KMS-11 (cell line): ENCODE measurements around the gene SEMA5A.

Experiments used
- H2AFZ ChIP-seq: fragments of 200-600 bp; sonication (generic); 2 replicates; pipeline ENCODE4 v1.6.1; 2016; ENCODE audit warnings: antibody characterized with exemption, mixed run types, low read depth
- H3K27ac ChIP-seq: fragments of 200-600 bp; sonication (generic); 2 replicates; pipeline ENCODE4 v1.6.1; 2016; ENCODE audit warnings: mild to moderate bottlenecking, mixed run types
- H3K27me3 ChIP-seq: fragments of 200-600 bp; sonication (generic); 2 replicates; pipeline ENCODE4 v1.6.1; 2017; ENCODE audit warnings: mild to moderate bottlenecking, low read depth, mixed run types, moderate library complexity; ENCODE audit not compliant: insufficient read depth
- H3K36me3 ChIP-seq: fragments of 200-600 bp; sonication (generic); 2 replicates; pipeline ENCODE4 v1.6.1; 2017; ENCODE audit warnings: mild to moderate bottlenecking, mixed run types; ENCODE audit not compliant: insufficient read depth
- H3K4me1 ChIP-seq: fragments of 200-600 bp; sonication (generic); 2 replicates; pipeline ENCODE4 v1.6.1; 2016; ENCODE audit warnings: mild to moderate bottlenecking, low read depth, mixed run types; ENCODE audit not compliant: poor library complexity, severe bottlenecking
- H3K4me2 ChIP-seq: fragments of 200-600 bp; sonication (generic); 2 replicates; pipeline ENCODE4 v1.7.0; 2016; ENCODE audit warnings: mild to moderate bottlenecking, mixed run types
- H3K4me3 ChIP-seq: fragments of 200-600 bp; sonication (generic); IDR thresholded peaks from 2 replicates; pipeline ENCODE4 v1.6.1; 2017; ENCODE audit warnings: low read depth, low read length, mixed read lengths; ENCODE audit not compliant: insufficient read depth
- H3K79me2 ChIP-seq: fragments of 200-600 bp; sonication (generic); 2 replicates; pipeline ENCODE4 v1.6.1; 2016; ENCODE audit warnings: low read depth, mixed run types; ENCODE audit not compliant: insufficient read depth
- H3K9ac ChIP-seq: fragments of 200-600 bp; sonication (generic); 2 replicates; pipeline ENCODE4 v1.6.1; 2016; ENCODE audit warnings: mild to moderate bottlenecking, mixed run types
- H4K20me1 ChIP-seq: fragments of 200-600 bp; sonication (generic); 2 replicates; pipeline ENCODE4 v1.6.1; 2016; ENCODE audit warnings: mild to moderate bottlenecking, mixed run types; ENCODE audit not compliant: insufficient read depth
- CTCF ChIP-seq: fragments of 200-600 bp; sonication (generic); conservative IDR thresholded peaks from 2 replicates; pipeline ENCODE4 v1.6.1; 2017; ENCODE audit warnings: low read depth, mild to moderate bottlenecking, antibody characterized with exemption, low read length, moderate library complexity, mixed read lengths

The SEMA5A gene

DNA sequence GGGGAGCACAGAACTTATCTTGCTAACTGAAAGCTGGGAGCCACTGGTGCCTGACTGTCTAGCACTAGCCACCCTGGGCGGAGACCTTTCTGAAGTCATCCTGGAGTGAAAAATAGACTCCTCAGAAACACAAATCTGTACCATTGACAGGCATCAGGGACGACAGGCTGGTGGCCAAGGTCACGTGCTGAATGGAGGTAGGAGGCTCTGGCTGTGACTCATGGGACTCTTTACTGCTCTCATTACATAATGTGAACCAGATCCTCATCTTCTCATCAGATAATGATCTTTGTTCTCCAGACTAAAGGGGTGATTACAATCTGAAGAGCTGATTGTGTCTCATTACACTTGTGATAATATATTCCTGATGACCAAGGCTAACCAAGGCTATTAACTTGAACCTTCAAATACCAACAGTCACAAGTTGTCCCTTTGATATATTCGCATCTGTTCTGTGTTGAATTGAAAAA, 91.8 kb downstream of the SEMA5A start:
- Histone ChIP-seq H3K27ac (no peak overlapping the region), H4K20me1 (no peaks in the 10 kb centered on the region), H3K4me1 (peaks cover 20% of the 10 kb centered on the region), H2AFZ (no peak overlapping the region), H3K9ac (no peak overlapping the region), H3K36me3 (no peaks in the 10 kb centered on the region), H3K4me2 (no peak overlapping the region), H3K4me3 (no peak overlapping the region), H3K27me3 (no peaks in the 10 kb centered on the region), H3K79me2 (no peaks in the 10 kb centered on the region)
- no peak for TF ChIP-seq CTCF

- H3K36me3 ChIP-seq: no peaks in the 10 kb centered on the region
Observed at GRCh38 chr5:9453480-9454011, 92.3 kb downstream of the SEMA5A start.

GRCh38 chr5:9452181-9452580, 93.7 kb downstream of the SEMA5A start:
- H3K4me3 ChIP-seq: no peak overlapping the region
- no peaks in the 10 kb centered on the region for H3K79me2 ChIP-seq
- H3K4me1 ChIP-seq: peaks cover 16% of the 10 kb centered on the region
- H3K36me3 ChIP-seq: no peaks in the 10 kb centered on the region
- no peak overlapping the region for H2AFZ ChIP-seq
- no peaks in the 10 kb centered on the region for H4K20me1 ChIP-seq
- no peak overlapping the region for H3K27ac ChIP-seq
- H3K4me2 ChIP-seq: no peak overlapping the region
- no peaks in the 10 kb centered on the region for H3K27me3 ChIP-seq
- TF ChIP-seq CTCF: no peak
- no peak overlapping the region for H3K9ac ChIP-seq

More at GRCh38 chr5:9453480-9454011, 92.3 kb downstream of the SEMA5A start:
- H3K27ac ChIP-seq: no peak overlapping the region
- H3K4me2 ChIP-seq: no peak overlapping the region
- H3K79me2 ChIP-seq: no peaks in the 10 kb centered on the region
- H3K9ac ChIP-seq: no peak overlapping the region
- no peak overlapping the region for H3K4me3 ChIP-seq
- H3K4me1 ChIP-seq: peaks cover 20% of the 10 kb centered on the region
- no peak for TF ChIP-seq CTCF
- no peaks in the 10 kb centered on the region for H4K20me1 ChIP-seq
- no peak overlapping the region for H2AFZ ChIP-seq
- H3K27me3 ChIP-seq: no peaks in the 10 kb centered on the region

- H3K4me2 ChIP-seq: no peak overlapping the region
- H3K4me1 ChIP-seq: peaks cover 4% of the 10 kb centered on the region
- no peak overlapping the region for H3K27ac ChIP-seq
- no peak overlapping the region for H2AFZ ChIP-seq
- no peaks in the 10 kb centered on the region for H3K36me3 ChIP-seq
- H3K79me2 ChIP-seq: no peaks in the 10 kb centered on the region
- TF ChIP-seq CTCF: no peak
- H3K27me3 ChIP-seq: no peaks in the 10 kb centered on the region
- no peak overlapping the region for H3K9ac ChIP-seq
- no peak overlapping the region for H3K4me3 ChIP-seq
- H4K20me1 ChIP-seq: no peaks in the 10 kb centered on the region
Observed at GRCh38 chr5:9451037-9451436, 94.8 kb downstream of the SEMA5A start.
